Skin of body (tissue), 2 donors: ENCODE measurements around the gene SURF1. TPM values are rescaled to one million over a fixed set of nuclear protein-coding genes. Genes with fewer than 3 reads are reported as not detected.
A peak's percentile ranks its signal among the peaks of the same experiment; 100 is the strongest.
"Not testable (repeated sequence)": the region's sequence is repeated elsewhere in the genome, so short reads cannot be mapped to it uniquely, and the experiment has no call there.

Experiments used
- DNase-seq: peaks from one replicate; lab custom pipeline; 2025; lab: John Stamatoyannopoulos, UW
- total RNA-seq: library from RNA; depleted of rRNA; stranded (reverse); fragments of >200 nt; gene quantifications from one replicate; pipeline ENCODE4 v1.2.3, GENCODE V29; 2014

SURF1 gene
- total RNA-seq, 1 donor from 2014 or later = 15.0 TPM

GRCh38 chr9:133345596-133345995, 10.7 kb downstream of the SURF1 start:
- no peak for DNase-seq

GRCh38 chr9:133344979-133345378, 11.3 kb downstream of the SURF1 start:
- DNase-seq = no peak

- no peak for DNase-seq
These were observed 12.2 kb downstream of the SURF1 start for GRCh38 chr9:133344071-133344470.

DNA sequence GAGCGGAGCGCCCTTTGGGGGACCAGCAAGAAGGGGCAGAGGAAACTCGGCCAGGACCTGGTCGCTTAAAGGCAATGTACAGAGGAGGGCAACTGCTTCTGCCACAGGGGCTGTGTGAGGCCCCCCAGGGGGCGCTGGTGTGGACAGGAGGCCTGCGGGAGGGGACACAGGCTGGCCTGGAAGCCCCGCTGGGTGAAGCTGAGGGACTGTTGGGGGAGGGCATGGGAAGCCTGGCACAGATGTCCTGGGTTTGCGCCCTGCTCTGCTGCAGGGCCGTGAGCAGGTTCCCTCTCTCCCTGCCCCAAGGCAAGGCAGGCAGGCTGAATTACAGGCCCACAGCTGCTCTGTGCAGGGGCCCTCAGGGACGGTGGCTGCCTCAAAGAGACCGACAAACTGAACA, 13.7 kb downstream of the SURF1 start:
- no peak for DNase-seq

DNA sequence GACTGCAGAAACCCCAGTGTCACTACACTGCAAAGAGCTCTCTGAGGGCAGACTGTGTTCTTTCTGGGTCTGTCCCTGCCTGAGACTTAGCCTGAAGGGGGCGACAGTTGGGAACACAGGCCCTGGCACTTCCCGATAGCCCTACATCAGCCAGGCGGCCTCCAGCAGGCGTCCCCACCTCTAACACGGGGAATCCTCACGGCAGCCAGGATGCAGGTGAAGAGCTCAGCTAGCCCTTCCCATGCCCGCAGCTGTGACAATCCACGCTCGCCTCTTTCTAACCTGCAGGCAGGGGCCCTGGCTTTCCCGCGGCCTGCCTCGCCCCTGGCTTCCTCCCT, 14.2 kb downstream of the SURF1 start:
- no peak for DNase-seq

DNA sequence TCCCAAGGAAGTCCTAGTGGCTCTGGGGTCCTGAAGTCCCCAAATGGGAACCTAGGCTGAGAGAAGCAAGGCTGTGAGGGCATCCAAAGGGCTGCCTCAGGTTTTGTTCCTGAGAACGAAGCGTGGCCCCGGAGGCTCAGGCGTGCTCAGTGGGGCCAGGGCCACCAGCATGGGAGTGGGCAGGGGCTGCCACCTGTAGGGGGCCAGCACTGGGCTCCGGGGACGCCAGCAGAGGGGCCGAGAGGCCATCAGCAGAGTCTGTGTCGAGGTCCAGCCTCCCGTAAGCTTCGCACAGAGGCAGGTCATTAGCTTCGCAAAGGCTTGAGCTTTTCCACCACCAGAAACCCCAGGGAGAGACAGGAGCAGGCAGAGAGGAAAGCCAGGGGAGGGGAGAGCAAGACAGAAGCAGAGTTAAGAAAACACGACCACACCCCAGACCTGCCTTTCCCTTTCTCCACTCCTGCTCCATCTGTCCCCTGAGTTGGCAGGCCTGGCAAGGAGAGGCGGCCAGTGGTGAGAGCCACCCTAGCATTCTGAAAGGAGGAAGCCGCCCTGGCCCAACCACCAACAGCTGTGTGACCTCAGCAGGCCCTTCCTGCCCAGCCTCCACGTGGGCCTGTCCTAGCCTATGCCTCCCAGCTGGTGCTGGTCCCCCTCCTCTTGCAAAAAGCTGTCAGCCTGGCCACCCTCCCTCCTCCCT, 14.8 kb downstream of the SURF1 start:
- DNase-seq = no peak

DNA sequence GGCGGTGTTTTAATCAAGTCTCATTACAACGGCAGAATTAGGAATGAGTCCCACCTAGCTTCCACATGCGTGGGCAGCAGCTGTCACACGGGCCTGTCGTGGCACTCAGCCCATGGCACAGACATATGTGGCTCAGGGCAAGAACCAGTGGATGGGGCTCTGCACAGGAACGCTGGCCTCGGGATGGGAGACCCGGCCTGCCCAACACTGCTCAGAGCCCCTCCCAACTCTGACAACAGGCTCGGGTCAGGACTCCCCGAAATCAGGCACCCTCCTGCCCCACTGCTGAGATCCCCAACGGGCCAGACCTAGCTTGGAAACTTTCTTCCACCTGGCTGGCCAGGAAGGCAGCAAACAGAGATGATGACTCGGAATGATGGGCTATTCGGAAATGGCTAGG, 15.4 kb downstream of the SURF1 start:
- no peak for DNase-seq

GRCh38 chr9:133340256-133340655, 16.0 kb downstream of the SURF1 start:
- DNase-seq = no peak

DNA sequence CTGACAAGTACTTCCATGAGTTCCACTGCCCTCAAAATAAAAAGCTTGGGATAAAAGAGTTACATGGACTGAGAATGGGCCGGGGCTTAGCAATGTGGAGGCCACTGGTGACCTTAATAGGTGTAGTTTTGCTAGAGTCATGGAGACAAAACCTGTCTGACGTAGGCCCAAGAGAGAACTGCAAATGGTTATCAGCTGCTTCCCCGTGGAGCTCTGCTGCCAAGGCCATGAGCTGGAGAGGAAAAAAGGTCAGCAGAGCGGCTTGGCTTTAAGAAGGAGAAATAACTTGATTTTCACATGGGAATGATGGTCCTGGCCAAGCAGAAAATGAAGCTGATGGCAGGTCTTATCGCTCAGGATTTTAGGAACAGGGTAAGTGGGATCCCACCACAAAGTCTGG, 16.6 kb downstream of the SURF1 start:
- DNase-seq = no peak

- peak; percentile 88 for DNase-seq
These were observed 20.1 kb downstream of the SURF1 start, which contains the start of gene SURF6 for GRCh38 chr9:133335924-133336811. Gene SURF6 (minus strand): TSS chr9:133336188. CDS start chr9:133336132, 56 bp downstream.

GRCh38 chr9:133334888-133335287, 21.4 kb downstream of the SURF1 start:
- DNase-seq = not testable (repeated sequence)

GRCh38 chr9:133334161-133334560, 22.1 kb downstream of the SURF1 start:
- no peak for DNase-seq

DNA sequence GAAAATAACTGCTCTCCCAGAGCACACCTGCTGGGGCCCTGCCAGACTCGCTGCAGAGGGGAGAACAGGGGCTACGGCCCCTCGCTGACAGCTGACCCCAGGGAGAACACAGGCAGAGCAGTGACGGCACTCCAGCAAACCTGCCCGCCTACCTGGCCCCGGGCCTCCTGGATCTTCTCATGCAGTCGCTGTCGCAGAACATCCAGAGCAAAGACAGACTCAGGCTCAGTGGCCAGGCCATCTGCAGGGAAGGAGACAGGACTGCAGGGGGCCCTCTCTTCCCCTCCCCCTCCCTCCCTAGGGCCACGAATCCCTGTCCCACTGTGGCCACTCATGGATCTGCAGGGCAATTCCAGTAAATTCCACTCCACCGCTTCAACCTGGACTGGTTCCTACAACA, 22.7 kb downstream of the SURF1 start:
- DNase-seq = no peak

DNA sequence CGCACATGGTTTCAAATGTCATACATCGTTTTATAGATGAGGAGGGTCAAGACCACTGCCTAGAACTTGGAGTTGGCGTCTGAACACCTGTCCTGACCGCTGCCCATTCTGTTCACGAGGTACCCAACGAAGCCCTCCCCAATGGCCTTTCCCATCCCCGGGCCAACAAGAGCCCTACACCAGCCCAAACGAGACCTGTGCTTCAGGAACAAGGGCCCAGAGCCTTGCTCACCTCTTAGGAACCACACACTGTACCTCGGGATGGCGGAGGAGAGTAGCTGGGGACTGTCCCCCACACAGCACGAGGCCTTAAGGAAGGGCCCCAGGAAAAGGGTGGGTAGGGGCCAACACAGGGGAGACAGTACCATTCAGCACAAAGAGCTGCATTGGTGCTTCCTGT, 23.3 kb downstream of the SURF1 start:
- no peak for DNase-seq

DNA sequence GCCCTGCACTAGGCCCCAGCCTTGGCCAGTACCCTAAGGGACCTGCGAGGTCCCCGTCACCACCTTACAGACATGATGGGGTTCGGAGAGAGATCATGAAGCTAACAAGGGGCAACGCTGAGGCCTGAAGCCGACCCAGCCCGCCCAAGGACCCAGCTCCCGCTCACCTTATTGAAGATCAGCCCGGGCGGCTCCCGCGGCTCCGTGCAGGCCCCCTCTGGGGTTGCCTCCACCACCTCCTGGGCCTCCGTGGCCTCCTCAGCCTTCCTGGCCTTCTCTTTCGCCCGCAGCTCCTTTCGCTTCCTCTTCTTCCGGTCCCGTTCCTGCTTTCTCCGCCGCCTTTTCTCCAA, 23.9 kb downstream of the SURF1 start:
- DNase-seq = no peak

DNA sequence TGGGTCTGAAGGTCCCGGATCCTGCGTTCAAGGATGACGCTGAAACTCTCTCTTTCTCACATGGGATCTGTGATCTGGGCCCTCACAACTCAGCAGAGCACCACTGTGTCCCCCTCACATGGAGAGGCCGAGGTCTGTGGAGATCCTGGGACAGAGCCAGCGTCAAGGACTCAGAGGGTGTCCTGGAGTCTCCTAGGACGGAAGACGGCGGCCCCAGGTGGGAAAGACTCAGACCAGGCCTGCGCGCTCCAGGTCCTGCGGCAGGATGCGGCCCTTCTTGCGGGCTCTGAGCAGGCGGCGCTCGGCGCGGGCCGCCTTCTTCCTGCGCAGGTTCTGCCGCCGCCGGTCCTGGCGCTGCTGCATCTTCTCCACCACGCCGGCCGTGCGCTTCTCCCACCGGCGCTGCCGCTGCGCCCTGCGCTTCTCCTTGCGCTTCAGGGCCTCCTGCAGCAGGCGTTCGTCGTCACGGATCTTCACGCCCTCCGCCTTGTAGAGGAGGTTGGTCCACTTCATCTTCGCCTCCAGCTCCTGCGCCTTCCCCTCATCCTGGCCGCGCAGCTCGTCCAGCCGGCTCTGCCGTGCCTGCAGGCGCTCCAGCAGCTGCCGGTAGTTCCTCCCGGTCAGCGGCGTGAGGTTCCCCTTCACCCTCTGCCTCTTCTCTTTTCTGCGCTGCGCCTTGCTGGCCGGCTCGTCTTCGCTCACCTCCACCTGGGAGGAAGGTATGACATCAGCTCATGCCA, 24.5 kb downstream of the SURF1 start:
- no peak for DNase-seq

GRCh38 chr9:133331221-133331620, 25.1 kb downstream of the SURF1 start:
- DNase-seq = no peak

- not testable (repeated sequence) for DNase-seq
These were observed 26.8 kb downstream of the SURF1 start for GRCh38 chr9:133329306-133330156.

- no peak for DNase-seq
These were observed 28.3 kb downstream of the SURF1 start for GRCh38 chr9:133327834-133328484.

DNA sequence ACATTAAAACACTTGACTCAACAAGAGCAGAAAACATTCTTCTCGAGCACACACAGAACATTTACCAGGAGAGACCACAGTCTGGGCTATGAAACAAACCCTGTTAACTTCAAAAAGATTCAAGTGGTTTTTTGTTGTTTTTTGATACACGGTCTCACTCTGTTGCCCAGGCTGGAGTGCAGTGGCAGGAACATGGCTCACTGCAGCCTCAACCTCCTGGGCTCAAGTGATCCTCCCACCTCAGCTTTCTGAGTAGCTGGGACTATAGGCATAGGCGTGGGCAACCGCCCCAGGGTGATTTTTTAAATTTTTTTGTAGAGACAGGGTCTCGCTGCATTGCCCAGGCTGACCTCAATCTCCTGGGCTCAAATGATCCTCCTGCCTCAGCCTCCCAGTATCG, 29.3 kb downstream of the SURF1 start:
- DNase-seq = not testable (repeated sequence)
